HepG2 (cell line): ENCODE measurements around the gene RIT2. TPM values are rescaled to one million over a fixed set of nuclear protein-coding genes. Genes with fewer than 3 reads are reported as not detected.

Experiments used
- ATAC-seq: fragments of 200-7000 bp; cut with Tn5 transposase; 3 replicates; pipeline ENCODE4 v1.9.1; 2020; ENCODE audit warnings: mild to moderate bottlenecking, moderate library complexity
- BruUV-seq: library from RNA; stranded (reverse); fragments of 400-500 nt; replicated peaks from 2 replicates; lab custom pipeline; 2021; lab: Mats Ljungman, UMichigan
- CTCF ChIA-PET: fragments of 300-600 bp; formaldehyde crosslinking; extraction: SDS; loops from one replicate; lab custom pipeline; 2021; ENCODE audit warnings: low total read pairs, inconsistent platforms, low intra/inter-chr PET ratio; lab: Yijun Ruan, JAX
- POLR2A ChIA-PET: fragments of 350-600 bp; sonication (Branson Sonifier 250); formaldehyde crosslinking; loops from one replicate; lab custom pipeline; 2020; ENCODE audit warnings: antibody characterized with exemption, inconsistent platforms; lab: Yijun Ruan, JAX
- DNase-seq: peaks from one replicate; pipeline ENCODE4 v3.0.0-alpha.2; 2015; ENCODE audit warnings: low spot score
- FAIRE-seq: peaks from 3 replicates; lab custom pipeline; 2011; peaks lifted over from hg19 to GRCh38; lab: Jason Lieb, UNC
- H2AFZ ChIP-seq: one replicate; pipeline ENCODE4 v1.6.1; 2011; ENCODE audit warnings: low read length, inconsistent platforms
- H3K27ac ChIP-seq: fragments of 300-600 bp; 3 replicates; pipeline ENCODE4 v1.8.0; 2011; ENCODE audit warnings: mixed run types, mild to moderate bottlenecking, mixed read lengths, low read length, inconsistent platforms; ENCODE audit not compliant: insufficient read depth; ENCODE audit errors: extremely low read length
- H3K27me3 ChIP-seq, 2 experiments: fragments of 200-600 bp in 1 of 2; 2 replicates in 1 of 2; 3 replicates in 1 of 2; pipeline versions ENCODE4 v1.6.0 to v1.8.0; 2011; ENCODE audit warnings: low read length in 2 of 2, mild to moderate bottlenecking in 2 of 2, moderate library complexity in 2 of 2, inconsistent platforms in 1 of 2; ENCODE audit not compliant: insufficient read depth in 2 of 2, control insufficient read depth in 1 of 2
- H3K36me3 ChIP-seq, 2 experiments: fragments of 200-600 bp in 1 of 2; replicated peaks in 1 of 2; 2 replicates in 1 of 2; 3 replicates in 1 of 2; pipeline versions ENCODE4 v1.5.1 to v1.8.0; 2011; ENCODE audit warnings: low read length in 2 of 2, inconsistent platforms in 1 of 2; ENCODE audit not compliant: insufficient read depth in 2 of 2, control insufficient read depth in 1 of 2
- H3K4me1 ChIP-seq: 2 replicates; pipeline ENCODE4 v1.5.1; 2012; ENCODE audit warnings: low read length, inconsistent platforms; ENCODE audit not compliant: insufficient read depth
- H3K4me2 ChIP-seq: 2 replicates; pipeline ENCODE4 v1.6.0; 2011; ENCODE audit warnings: low read depth, low read length, inconsistent platforms
- H3K4me3 ChIP-seq, 3 experiments: fragments of 200-600 bp in 1 of 3; sonication (generic), shearing (Covaris generic) in 1 of 3; replicated peaks in 1 of 3; 2 replicates each; pipeline ENCODE4 v1.5.1; 2011 to 2016; ENCODE audit warnings: low read length in 3 of 3, inconsistent platforms in 2 of 3, low read depth in 2 of 3, mild to moderate bottlenecking in 2 of 3, control low read depth in 1 of 3, mixed read lengths in 1 of 3; ENCODE audit not compliant: insufficient read depth in 1 of 3
- H3K79me2 ChIP-seq: one replicate; pipeline ENCODE4 v1.6.1; 2011; ENCODE audit warnings: low read length, inconsistent platforms; ENCODE audit not compliant: insufficient read depth
- H3K9ac ChIP-seq: 2 replicates; pipeline ENCODE4 v1.6.0; 2011; ENCODE audit warnings: mild to moderate bottlenecking, low read depth, low read length, inconsistent platforms; ENCODE audit not compliant: insufficient read depth
- H3K9me3 ChIP-seq: 2 replicates; pipeline ENCODE4 v1.5.1; 2012; ENCODE audit warnings: mild to moderate bottlenecking, low read length
- H4K20me1 ChIP-seq: 2 replicates; pipeline ENCODE4 v1.6.0; 2011; ENCODE audit warnings: inconsistent platforms, mild to moderate bottlenecking, low read length, moderate library complexity; ENCODE audit not compliant: insufficient read depth
- KLF15 ChIP-seq: sonication (generic); formaldehyde crosslinking; IDR thresholded peaks from 2 replicates; pipeline ENCODE4 v1.8.1; 2023; ENCODE audit warnings: borderline replicate concordance, mild to moderate bottlenecking, inconsistent platforms, missing genetic modification reagents, mixed read lengths
- ZBTB7A ChIP-seq: sonication (generic); formaldehyde crosslinking; IDR thresholded peaks from 2 replicates; pipeline ENCODE4 v1.8.0; 2022; ENCODE audit warnings: mild to moderate bottlenecking, missing genetic modification reagents
- ZFYVE20 ChIP-seq: sonication (generic); formaldehyde crosslinking; IDR thresholded peaks from 2 replicates; pipeline ENCODE4 v1.8.0; 2023; ENCODE audit warnings: low read depth, mild to moderate bottlenecking, moderate library complexity, missing genetic modification reagents, borderline replicate concordance
- ZNF350 ChIP-seq: sonication (generic); formaldehyde crosslinking; IDR thresholded peaks from 2 replicates; pipeline ENCODE4 v1.4.0; 2020; ENCODE audit warnings: mild to moderate bottlenecking, low read depth, missing genetic modification reagents, borderline replicate concordance
- ZNF407 ChIP-seq: sonication (generic); formaldehyde crosslinking; IDR thresholded peaks from one replicate; pipeline ENCODE4 v1.5.1; 2020; ENCODE audit warnings: mild to moderate bottlenecking, missing genetic modification reagents; ENCODE audit errors: not compliant biosample characterization
- ZNF605 ChIP-seq: sonication (generic); formaldehyde crosslinking; IDR thresholded peaks from 2 replicates; pipeline ENCODE4 v1.8.0; 2022; ENCODE audit warnings: mild to moderate bottlenecking, missing genetic modification reagents
- WGBS: methylation state at CpG from one replicate; pipeline ENCODE4 v1.1.6; 2017; ENCODE audit warnings: low lambda C conversion rate; 5-methylcytosine and 5-hydroxymethylcytosine counted together
- in situ Hi-C: cut with HindIII; loops from 2 replicates; pipeline ENCODE4 v1.10.0; 2017; ENCODE audit warnings: low pct_unique_long_range_greater_than_20kb; ENCODE audit not compliant: extremely low pct_ligation_motif_present
- intact Hi-C: fragments of 100-400 bp; cut with micrococcal nuclease; formaldehyde crosslinking; loops from one replicate; pipeline ENCODE4 v1.10.0; 2022; ENCODE audit not compliant: unreplicated experiment
- polyA plus RNA-seq, 8 experiments: library from polyadenylated mRNA; depleted of rRNA in 3 of 8; stranded (reverse) in 7 of 8; unstranded in 1 of 8; fragments of >200 nt; fragmentation: Illumina TruSeq in 4 of 8; extraction: Trizol in 4 of 8; gene quantifications; 2 replicates each; pipeline versions ENCODE4 v1.2.1 to v1.2.3, GENCODE V29; 2011 to 2016; ENCODE audit warnings: low read depth in 4 of 8, missing spikeins in 1 of 8, mixed read lengths in 1 of 8; ENCODE audit not compliant: insufficient read depth in 1 of 8
- total RNA-seq, 5 experiments: library from RNA; depleted of rRNA; stranded (reverse); fragments of >200 nt; fragmentation: Illumina TruSeq; extraction: Trizol; gene quantifications; 2 replicates each; pipeline ENCODE4 v1.2.3, GENCODE V29; 2016; ENCODE audit warnings: low read depth in 1 of 5

RIT2 gene
- total and polyA plus RNA-seq, 2 of the 13 experiments (the other 11 are each of a cell fraction or from before 2014, with no cell fraction given), result not detected

DNA sequence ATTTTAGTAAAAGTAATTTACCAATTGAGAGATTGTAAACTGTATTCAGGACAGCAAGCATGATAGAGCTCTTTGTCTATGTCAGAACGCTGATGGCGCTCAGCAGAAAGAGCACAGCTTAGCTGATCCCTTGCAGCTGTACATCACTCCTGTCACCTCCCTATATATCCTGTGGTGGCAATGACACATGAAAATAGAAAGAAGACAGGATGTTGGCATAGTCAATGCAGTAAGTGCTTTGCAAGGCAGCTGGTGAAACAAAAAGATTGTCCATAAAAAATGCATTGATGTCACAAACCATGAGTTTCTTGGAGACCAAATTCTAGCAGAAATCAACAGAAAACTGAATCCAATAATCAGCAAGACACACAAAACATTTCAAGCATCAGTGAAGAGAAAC is 221.5 kb downstream of the RIT2 start (continued):
- no peak for TF ChIP-seq ZNF407

DNA sequence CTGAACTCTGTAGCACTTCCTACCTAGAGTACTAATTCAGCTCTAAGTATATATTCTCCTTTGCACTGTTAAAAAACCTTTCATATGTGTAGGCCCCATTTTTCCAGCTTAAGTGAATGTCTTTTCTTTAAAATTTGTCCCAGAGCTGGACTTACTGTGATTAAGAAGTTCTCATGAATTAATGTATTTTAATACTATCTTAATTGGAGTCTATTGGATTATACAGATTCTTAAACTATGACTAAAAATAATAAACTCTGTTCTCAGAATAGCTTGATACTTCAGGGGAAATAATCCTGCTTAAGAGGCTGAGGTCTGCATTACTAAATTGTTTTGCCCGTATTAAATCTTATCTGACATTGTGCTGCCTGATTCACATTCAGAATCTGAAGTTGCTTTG is 223.3 kb downstream of the RIT2 start:
- Histone ChIP-seq H3K4me2 (no peak overlapping the region), H3K36me3 (no peaks in the 10 kb centered on the region), H3K27ac (no peak overlapping the region), H3K4me3 (no peak overlapping the region), H4K20me1 (no peaks in the 10 kb centered on the region), H3K27me3 (no peaks in the 10 kb centered on the region; a peak in 1 of 5 replicates), H3K9ac (no peak overlapping the region), H3K79me2 (no peaks in the 10 kb centered on the region), H3K4me1 (no peaks in the 10 kb centered on the region), H2AFZ (no peak overlapping the region), H3K9me3 (no peaks in the 10 kb centered on the region)
- ATAC-seq (no peak), FAIRE-seq (no peak), DNase-seq (no peak)
- ChIA-PET CTCF (no interaction called here), POLR2A (no interaction called here)
- in situ Hi-C loops (no loop called here), intact Hi-C loops (no loop called here)
- 5% methylated on average over 1 of the region's 1 CpG for WGBS
- no TSS peak for BruUV-seq
- TF ChIP-seq ZBTB7A (CRISPR knock-in tag) (no peak), ZNF407 (no peak), ZNF605 (CRISPR knock-in tag) (no peak), ZNF350 (no peak), KLF15 (CRISPR knock-in tag) (no peak), ZFYVE20 (no peak)
